Osteoblast (primary cell): ENCODE data around the gene KRT75. TPM values are rescaled to one million over a fixed set of nuclear protein-coding genes. Genes with fewer than 3 reads are reported as not detected.

Source experiments
- DNase-seq: peaks from one replicate; pipeline ENCODE4 v3.0.0; 2011; ENCODE audit warnings: low spot score, mixed read lengths; ENCODE audit not compliant: insufficient read length; ENCODE audit errors: missing footprints
- H2AFZ ChIP-seq: 2 replicates; pipeline ENCODE4 v1.6.0; 2011; ENCODE audit warnings: mild to moderate bottlenecking, low read length
- H3K27ac ChIP-seq: 2 replicates; pipeline ENCODE4 v1.5.1; 2011; ENCODE audit warnings: mild to moderate bottlenecking, low read depth, low read length, moderate library complexity
- H3K27me3 ChIP-seq: 2 replicates; pipeline ENCODE4 v1.6.0; 2012; ENCODE audit warnings: mild to moderate bottlenecking, control low read depth, inconsistent platforms, low read length, moderate library complexity; ENCODE audit not compliant: insufficient read depth
- H3K36me3 ChIP-seq: 2 replicates; pipeline ENCODE4 v1.5.1; 2011; ENCODE audit warnings: mild to moderate bottlenecking, low read length, control low read depth, moderate library complexity; ENCODE audit not compliant: insufficient read depth
- H3K4me1 ChIP-seq: 2 replicates; pipeline ENCODE4 v1.5.1; 2011; ENCODE audit warnings: mild to moderate bottlenecking, low read length, control low read depth, moderate library complexity; ENCODE audit not compliant: insufficient read depth
- H3K4me2 ChIP-seq: 2 replicates; pipeline ENCODE4 v1.6.0; 2011; ENCODE audit warnings: mild to moderate bottlenecking, low read length; ENCODE audit not compliant: insufficient read depth
- H3K4me3 ChIP-seq: fragments of 200-600 bp; sonication (generic); 3 replicates; pipeline ENCODE4 v1.5.1; 2012; ENCODE audit warnings: mild to moderate bottlenecking, low read length, inconsistent platforms; ENCODE audit not compliant: insufficient read depth
- H3K79me2 ChIP-seq: 2 replicates; pipeline ENCODE4 v1.6.0; 2012; ENCODE audit warnings: mild to moderate bottlenecking, low read length, control low read depth, inconsistent platforms; ENCODE audit not compliant: insufficient read depth
- H3K9me3 ChIP-seq: 2 replicates; pipeline ENCODE4 v1.5.1; 2011; ENCODE audit warnings: low read depth, low read length, control low read depth
- H4K20me1 ChIP-seq: 2 replicates; pipeline ENCODE4 v1.6.0; 2012; ENCODE audit warnings: mild to moderate bottlenecking, low read length, control low read depth; ENCODE audit not compliant: insufficient read depth
- CTCF ChIP-seq: IDR thresholded peaks from 2 replicates; pipeline ENCODE4 v1.5.1; 2011; ENCODE audit warnings: mild to moderate bottlenecking, low read depth, low read length, moderate library complexity; ENCODE audit errors: extremely low read depth
- total RNA-seq: library from RNA; depleted of rRNA; stranded (reverse); fragments of >200 nt; gene quantifications from 2 replicates; pipeline ENCODE4 v1.2.3, GENCODE V29; 2012

Gene KRT75
- total RNA-seq, 1 donor, result under 0.01 TPM

GRCh38 chr12:52405922-52406385, 28.2 kb downstream of the KRT75 start, which contains the start of gene KRT82:
Gene KRT82 (minus strand): TSS chr12:52406335. CDS start chr12:52406277, 58 bp downstream.
- no peak for TF ChIP-seq CTCF
- Histone ChIP-seq H3K36me3 (no peaks in the 10 kb centered on the region), H3K4me3 (no peak within 1 kb of the TSS), H3K79me2 (no peaks in the 10 kb centered on the region), H3K4me2 (no peak within 1 kb of the TSS), H3K27ac (no peak within 1 kb of the TSS), H4K20me1 (no peaks in the 10 kb centered on the region), H3K4me1 (peaks cover 4% of the 10 kb centered on the region), H3K9me3 (no peaks in the 10 kb centered on the region), H2AFZ (no peak within 1 kb of the TSS), H3K27me3 (peaks cover 28% of the 10 kb centered on the region)
- DNase-seq, result no peak

- peaks cover 4% of the 10 kb centered on the region for H3K4me1 ChIP-seq
- peaks cover 28% of the 10 kb centered on the region for H3K27me3 ChIP-seq
- no peak overlapping the region for H3K4me3 ChIP-seq
- H3K36me3 ChIP-seq, result no peaks in the 10 kb centered on the region
- no peak for DNase-seq
- H4K20me1 ChIP-seq, result no peaks in the 10 kb centered on the region
- no peak overlapping the region for H2AFZ ChIP-seq
- H3K4me2 ChIP-seq, result no peak overlapping the region
- H3K79me2 ChIP-seq, result no peaks in the 10 kb centered on the region
- TF ChIP-seq CTCF, result peak; percentile 23
- no peak overlapping the region for H3K27ac ChIP-seq
- H3K9me3 ChIP-seq, result no peaks in the 10 kb centered on the region
These were observed 29.2 kb downstream of the KRT75 start for GRCh38 chr12:52404951-52405350.

- H3K27me3 ChIP-seq, result peaks cover 26% of the 10 kb centered on the region
- no peak overlapping the region for H3K27ac ChIP-seq
- no peaks in the 10 kb centered on the region for H3K36me3 ChIP-seq
- no peak overlapping the region for H3K4me3 ChIP-seq
- H3K79me2 ChIP-seq, result no peaks in the 10 kb centered on the region
- H2AFZ ChIP-seq, result no peak overlapping the region
- H3K4me2 ChIP-seq, result no peak overlapping the region
- no peak for TF ChIP-seq CTCF
- no peaks in the 10 kb centered on the region for H3K9me3 ChIP-seq
- peak; percentile 63 for DNase-seq
- H3K4me1 ChIP-seq, result peaks cover 4% of the 10 kb centered on the region
- H4K20me1 ChIP-seq, result no peaks in the 10 kb centered on the region
These were observed 30.6 kb downstream of the KRT75 start for GRCh38 chr12:52403561-52403960.

GRCh38 chr12:52402873-52403540, 31.2 kb downstream of the KRT75 start:
- Histone ChIP-seq H3K27me3 (peaks cover 25% of the 10 kb centered on the region), H3K4me1 (peaks cover 4% of the 10 kb centered on the region), H3K79me2 (no peaks in the 10 kb centered on the region), H3K4me2 (no peak overlapping the region), H3K4me3 (no peak overlapping the region), H3K9me3 (no peaks in the 10 kb centered on the region), H2AFZ (no peak overlapping the region), H3K36me3 (no peaks in the 10 kb centered on the region), H4K20me1 (no peaks in the 10 kb centered on the region), H3K27ac (no peak overlapping the region)
- no peak for TF ChIP-seq CTCF
- peak; percentile 29 for DNase-seq
